Fibroblast of the aortic adventitia (primary cell): ENCODE data around the gene MMP20. TPM values are rescaled to one million over a fixed set of nuclear protein-coding genes. Genes with fewer than 3 reads are reported as not detected.

Experiments
- DNase-seq: peaks from one replicate; pipeline ENCODE4 v3.0.0-alpha.2; 2010; ENCODE audit warnings: low read depth
- H3K4me3 ChIP-seq: 2 replicates; pipeline ENCODE4 v1.5.1; 2011; ENCODE audit warnings: low read depth, mild to moderate bottlenecking, control low read depth, low read length, moderate library complexity
- CTCF ChIP-seq: IDR thresholded peaks from 2 replicates; pipeline ENCODE4 v1.5.1; 2011; ENCODE audit warnings: mild to moderate bottlenecking, low read length, control low read depth, inconsistent platforms; ENCODE audit not compliant: insufficient read depth
- total RNA-seq: library from RNA; depleted of rRNA; stranded (reverse); fragments of >200 nt; gene quantifications from 2 replicates; pipeline ENCODE4 v1.2.3, GENCODE V29; 2012; ENCODE audit warnings: low replicate concordance

MMP20 gene
- total RNA-seq, 1 donor, result not detected

GRCh38 chr11:102587722-102588121 lies 37.4 kb downstream of the MMP20 start:
- TF ChIP-seq CTCF, result no peak
- DNase-seq, result no peak

GRCh38 chr11:102583141-102583873 lies 41.8 kb downstream of the MMP20 start:
- no peak for TF ChIP-seq CTCF
- no peak overlapping the region for H3K4me3 ChIP-seq
- no peak for DNase-seq

More at GRCh38 chr11:102587722-102588121, 37.4 kb downstream of the MMP20 start:
- no peak overlapping the region for H3K4me3 ChIP-seq

GRCh38 chr11:102582140-102582539 lies 43.0 kb downstream of the MMP20 start:
- H3K4me3 ChIP-seq, result no peak overlapping the region
- no peak for DNase-seq
- no peak for TF ChIP-seq CTCF

- no peak overlapping the region for H3K4me3 ChIP-seq
- DNase-seq, result no peak
- no peak for TF ChIP-seq CTCF
Observed at GRCh38 chr11:102581066-102581465, 44.1 kb downstream of the MMP20 start.

- TF ChIP-seq CTCF, result no peak
- H3K4me3 ChIP-seq, result no peak overlapping the region
- peak; percentile 22 for DNase-seq
Observed at GRCh38 chr11:102580185-102580951, 44.8 kb downstream of the MMP20 start.

GRCh38 chr11:102577723-102578122 lies 47.4 kb downstream of the MMP20 start:
- no peak for TF ChIP-seq CTCF
- no peak for DNase-seq
- no peak overlapping the region for H3K4me3 ChIP-seq
